Upper lobe of left lung (tissue), 4 donors: ENCODE data around the gene PCSK2.

ENCODE experiments used
- CTCF ChIP-seq, 6 experiments: fragments of 450-650 bp in 4 of 6; fragments of 200-600 bp in 2 of 6; sonication (generic) in 2 of 6; IDR thresholded peaks; one replicate each; pipeline ENCODE4 v1.5.1; 2016 to 2019; ENCODE audit warnings: antibody characterized with exemption in 6 of 6
- EP300 ChIP-seq, 4 donors: sonication (generic); formaldehyde crosslinking; IDR thresholded peaks; one replicate each; pipeline ENCODE4 v1.5.1; 2017; ENCODE audit warnings: antibody characterized with exemption in 4 of 4, control low read depth in 2 of 4
- POLR2AphosphoS5 ChIP-seq, 2 donors: sonication (generic); formaldehyde crosslinking; IDR thresholded peaks; one replicate each; pipeline ENCODE4 v1.5.1; 2017; ENCODE audit warnings: antibody characterized with exemption in 2 of 2

DNA sequence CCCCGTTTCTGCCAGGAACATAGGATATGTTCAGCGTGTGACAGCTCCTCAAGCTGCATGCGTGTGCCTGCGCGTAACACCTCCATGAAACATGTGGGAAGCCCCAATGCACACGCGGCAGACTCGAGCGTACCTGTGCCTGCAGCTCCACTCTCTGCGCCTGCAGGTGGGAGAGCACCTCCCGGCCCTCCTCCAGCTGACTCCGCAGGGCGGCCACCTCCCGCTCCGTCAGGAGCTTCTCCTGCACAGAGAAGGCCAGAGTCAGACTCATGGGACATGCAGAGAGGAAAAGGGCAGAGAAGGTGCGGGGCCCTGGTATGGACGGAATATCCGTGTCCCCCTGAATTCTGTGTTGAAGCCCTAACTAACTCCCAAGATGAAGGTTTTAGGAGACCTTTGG, 281.9 kb downstream of the PCSK2 start:
- TF ChIP-seq CTCF (IDR thresholded peaks at IDR 0.05) (no peak), EP300 (IDR thresholded peaks at IDR 0.05) (no peak), POLR2AphosphoS5 (IDR thresholded peaks at IDR 0.05) (no peak)
